Measurements from ENCODE around the gene TNFRSF14.

DNA sequence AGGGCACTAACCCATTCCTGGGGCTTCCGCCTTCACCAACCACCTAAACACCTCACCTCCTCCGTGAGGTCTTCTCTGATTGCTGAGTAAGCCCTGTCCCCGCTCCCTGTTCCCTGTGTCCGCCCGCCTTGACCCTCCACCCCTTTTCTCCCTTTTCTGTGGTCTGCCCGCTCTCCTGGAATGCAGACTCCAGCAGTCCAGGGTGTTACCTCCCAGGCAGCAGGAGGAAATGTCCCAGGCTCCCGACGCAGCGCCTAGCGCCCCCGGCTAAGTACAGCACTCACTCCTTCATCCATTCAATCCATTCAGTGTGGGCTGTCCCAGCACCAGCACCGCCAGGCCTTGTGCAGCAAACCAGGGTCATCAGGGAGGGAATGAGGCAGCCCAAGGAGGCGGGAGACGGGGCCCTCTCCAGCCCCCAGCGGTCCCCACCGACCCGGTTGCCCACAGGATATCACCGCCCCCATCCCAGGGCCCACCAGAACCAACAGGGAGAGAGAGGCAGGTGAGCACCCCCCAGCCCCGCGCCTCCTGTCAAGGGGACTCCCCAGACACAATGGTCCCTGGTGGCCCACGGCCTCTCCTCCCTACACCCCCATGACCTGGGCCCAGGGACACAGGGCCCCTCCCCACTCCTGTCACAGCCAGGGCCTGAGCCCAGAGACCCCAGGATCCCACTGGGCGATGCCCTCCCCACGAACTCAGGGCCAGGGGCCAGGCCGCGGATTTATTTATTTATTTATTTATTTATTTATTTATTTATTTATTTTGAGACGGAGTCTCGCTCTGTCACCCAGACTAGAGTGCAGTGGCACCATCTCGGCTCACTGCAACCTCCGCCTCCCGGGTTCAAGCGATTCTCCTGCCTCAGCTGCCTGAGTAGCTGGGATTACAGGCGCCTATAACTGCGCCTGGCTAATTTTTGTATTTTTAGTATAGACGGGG lies 10.2 kb downstream of the TNFRSF14 start:
- no peak for TF ChIP-seq EZH2 (IDR thresholded peaks at IDR 0.05; ENCODE audit: insufficient read depth, poor library complexity, severe bottlenecking)
- TF ChIP-seq EZH2phosphoT487 (IDR thresholded peaks at IDR 0.05; ENCODE audit: insufficient read depth, low read depth), result no peak
